ENCODE data around the gene PRR27.

- no peak for TF ChIP-seq POLR2A (IDR thresholded peaks at IDR 0.05; ENCODE audit: low read length)
- no peak for TF ChIP-seq GATA1 (IDR thresholded peaks at IDR 0.05; ENCODE audit: low read depth, low read length)
Measured at GRCh38 chr4:70183940-70184246, 29.9 kb downstream of the PRR27 start.

Data from erythroblast (primary cell).